Uterus (tissue), 4 donors: ENCODE data around the gene CHST2. TPM values are rescaled to one million over a fixed set of nuclear protein-coding genes. Genes with fewer than 3 reads are reported as not detected.

Experiments used
- DNase-seq, 2 donors: peaks; one replicate each; pipeline ENCODE4 v3.0.0-alpha.2; 2019 to 2020
- H3K27ac ChIP-seq, 2 donors: fragments of 200-600 bp; sonication (generic); 1 replicate in 1 of 2; 2 replicates in 1 of 2; pipeline ENCODE4 v1.5.1; 2016 to 2018
- H3K27me3 ChIP-seq, 2 donors: fragments of 200-600 bp; sonication (generic); one replicate each; pipeline ENCODE4 v1.5.1; 2018 to 2019; ENCODE audit warnings: control low read depth in 1 of 2
- H3K36me3 ChIP-seq, 2 donors: fragments of 200-600 bp; sonication (generic); one replicate each; pipeline ENCODE4 v1.5.1; 2019; ENCODE audit warnings: control low read depth in 1 of 2
- H3K4me1 ChIP-seq, 2 donors: fragments of 200-600 bp; sonication (generic); one replicate each; pipeline ENCODE4 v1.5.1; 2018 to 2019; ENCODE audit warnings: control low read depth in 1 of 2
- H3K4me3 ChIP-seq, 2 donors: fragments of 200-600 bp; sonication (generic); 1 replicate in 1 of 2; 2 replicates in 1 of 2; pipeline ENCODE4 v1.5.1; 2018 to 2019; ENCODE audit warnings: mild to moderate bottlenecking in 1 of 2
- H3K9me3 ChIP-seq, 2 donors: fragments of 200-600 bp; sonication (generic); one replicate each; pipeline ENCODE4 v1.5.1; 2019; ENCODE audit warnings: control low read depth in 1 of 2
- POLR2A ChIP-seq, 2 donors: fragments of 450-650 bp; IDR thresholded peaks; one replicate each; pipeline ENCODE4 v1.6.1; 2016; ENCODE audit warnings: antibody characterized with exemption in 2 of 2, mild to moderate bottlenecking in 1 of 2, moderate library complexity in 1 of 2
- intact Hi-C: fragments of 100-400 bp; cut with DNase I; formaldehyde crosslinking; loops from one replicate; pipeline ENCODE4 v1.15.1; 2023; ENCODE audit warnings: low total_unique reads
- total RNA-seq, 4 donors: library from RNA; depleted of rRNA in 3 of 4; stranded (reverse); fragments of >200 nt in 3 of 4; gene quantifications; one replicate each; pipeline versions ENCODE4 v1.1.0 to v1.2.4, GENCODE V29; 2014 to 2023
- TF ChIP-seq, protein P1 (sequence below), 4 experiments: fragments of 200-600 bp in 2 of 4; fragments of 450-650 bp in 2 of 4; sonication (generic) in 2 of 4; IDR thresholded peaks; one replicate each; pipeline ENCODE4 v1.5.1; 2016 to 2019; ENCODE audit warnings: antibody characterized with exemption in 4 of 4, mild to moderate bottlenecking in 2 of 4, moderate library complexity in 1 of 4
- donor health status: DM: yes; HTN: yes; CAD: no.

CHST2 gene
- total RNA-seq, 4 donors from 2014 or later, result 0.29 to 85.0 (median 4.1) TPM

DNA sequence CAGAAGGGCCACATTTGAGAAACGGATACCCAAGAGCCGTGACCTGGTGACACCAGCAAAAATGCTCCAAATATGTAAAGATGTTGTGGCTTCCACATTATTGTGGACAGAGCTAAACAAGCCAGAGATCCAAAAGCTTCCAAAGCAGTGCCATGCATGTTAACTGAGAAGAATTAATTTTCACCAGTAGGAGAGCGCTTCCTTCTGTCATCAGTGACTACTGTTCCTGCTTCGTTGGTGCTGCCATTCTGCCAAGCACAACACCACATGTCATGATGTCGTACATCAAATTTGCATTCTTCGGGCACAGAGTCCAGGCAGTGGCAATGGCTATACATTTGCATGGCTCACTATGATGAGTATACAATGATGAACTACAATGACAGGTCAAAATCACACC is 19.1 kb upstream of the CHST2 start:
- no peak for DNase-seq
- Histone ChIP-seq H3K4me1 (no peaks in the 10 kb centered on the region), H3K27ac (no peak overlapping the region), H3K4me3 (no peak overlapping the region), H3K27me3 (no peaks in the 10 kb centered on the region), H3K36me3 (no peaks in the 10 kb centered on the region), H3K9me3 (peaks cover 0 to 4% of the 10 kb centered on the region in 2 donors)
- no peak for TF ChIP-seq POLR2A (IDR thresholded peaks at IDR 0.05)
- TF ChIP-seq, protein P1, sequence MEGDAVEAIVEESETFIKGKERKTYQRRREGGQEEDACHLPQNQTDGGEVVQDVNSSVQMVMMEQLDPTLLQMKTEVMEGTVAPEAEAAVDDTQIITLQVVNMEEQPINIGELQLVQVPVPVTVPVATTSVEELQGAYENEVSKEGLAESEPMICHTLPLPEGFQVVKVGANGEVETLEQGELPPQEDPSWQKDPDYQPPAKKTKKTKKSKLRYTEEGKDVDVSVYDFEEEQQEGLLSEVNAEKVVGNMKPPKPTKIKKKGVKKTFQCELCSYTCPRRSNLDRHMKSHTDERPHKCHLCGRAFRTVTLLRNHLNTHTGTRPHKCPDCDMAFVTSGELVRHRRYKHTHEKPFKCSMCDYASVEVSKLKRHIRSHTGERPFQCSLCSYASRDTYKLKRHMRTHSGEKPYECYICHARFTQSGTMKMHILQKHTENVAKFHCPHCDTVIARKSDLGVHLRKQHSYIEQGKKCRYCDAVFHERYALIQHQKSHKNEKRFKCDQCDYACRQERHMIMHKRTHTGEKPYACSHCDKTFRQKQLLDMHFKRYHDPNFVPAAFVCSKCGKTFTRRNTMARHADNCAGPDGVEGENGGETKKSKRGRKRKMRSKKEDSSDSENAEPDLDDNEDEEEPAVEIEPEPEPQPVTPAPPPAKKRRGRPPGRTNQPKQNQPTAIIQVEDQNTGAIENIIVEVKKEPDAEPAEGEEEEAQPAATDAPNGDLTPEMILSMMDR (IDR thresholded peaks at IDR 0.05), result no peak
- intact Hi-C loops, result no loop called here

DNA sequence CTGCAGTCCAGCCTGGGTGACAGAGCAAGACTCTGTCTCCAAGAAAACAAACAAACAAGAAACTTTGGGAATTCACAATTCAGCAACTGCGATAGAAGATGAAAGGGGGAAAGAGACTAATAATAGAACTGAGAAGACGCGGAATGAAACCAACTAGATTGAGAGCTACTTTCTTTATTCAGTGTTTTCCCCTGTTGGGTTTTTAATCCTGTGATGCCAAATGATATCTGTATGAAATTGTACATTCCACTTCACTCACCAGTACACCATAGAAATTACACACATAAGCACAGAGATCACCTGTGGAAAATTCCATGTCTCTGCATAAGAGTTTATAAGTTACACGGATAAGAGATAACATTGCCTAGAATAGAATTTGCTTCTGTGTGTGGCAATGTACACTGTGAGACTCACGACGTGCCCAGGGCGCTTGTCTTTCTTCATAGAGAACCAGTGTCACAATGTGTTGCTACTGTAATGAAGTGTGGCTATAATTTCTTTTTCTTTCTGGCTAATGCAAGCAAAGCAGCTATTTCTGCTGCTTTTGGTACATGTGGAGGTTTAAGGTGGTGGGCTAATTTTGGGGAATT is 17.7 kb upstream of the CHST2 start:
- Histone ChIP-seq H3K27ac (no peak overlapping the region), H3K9me3 (peaks cover 0 to 13% of the 10 kb centered on the region in 2 donors), H3K27me3 (no peaks in the 10 kb centered on the region), H3K4me1 (no peaks in the 10 kb centered on the region), H3K36me3 (no peaks in the 10 kb centered on the region), H3K4me3 (no peak overlapping the region)
- intact Hi-C loops, result no loop called here
- no peak for TF ChIP-seq POLR2A (IDR thresholded peaks at IDR 0.05)
- TF ChIP-seq, protein P1 (IDR thresholded peaks at IDR 0.05), result no peak
- no peak for DNase-seq

DNA sequence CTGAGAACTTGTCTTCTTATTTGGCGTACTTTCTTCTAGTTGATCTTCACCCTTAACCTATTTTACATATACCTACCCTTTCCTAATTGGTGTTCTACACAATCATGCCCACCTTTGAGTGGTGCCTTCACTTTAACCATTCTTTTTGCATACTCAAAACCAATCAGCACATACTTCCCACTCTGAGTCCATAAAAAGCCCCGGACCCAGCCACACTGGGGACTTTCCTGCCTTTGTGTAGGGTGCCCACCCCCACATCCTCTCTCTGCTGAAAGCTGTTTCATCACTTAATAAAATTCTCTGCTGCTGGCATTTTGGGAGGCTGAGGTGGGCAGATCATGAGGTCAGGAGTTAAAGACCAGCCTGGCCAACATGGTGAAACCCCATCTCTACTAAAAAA is 15.9 kb upstream of the CHST2 start:
- Histone ChIP-seq H3K4me1 (no peaks in the 10 kb centered on the region), H3K27me3 (no peaks in the 10 kb centered on the region), H3K27ac (no peak overlapping the region), H3K36me3 (no peaks in the 10 kb centered on the region), H3K4me3 (no peak overlapping the region), H3K9me3 (peaks cover 0 to 13% of the 10 kb centered on the region in 2 donors)
- intact Hi-C loops, result no loop called here
- no peak for TF ChIP-seq POLR2A (IDR thresholded peaks at IDR 0.05)
- TF ChIP-seq, protein P1 (IDR thresholded peaks at IDR 0.05), result no peak
- DNase-seq, result no peak

DNA sequence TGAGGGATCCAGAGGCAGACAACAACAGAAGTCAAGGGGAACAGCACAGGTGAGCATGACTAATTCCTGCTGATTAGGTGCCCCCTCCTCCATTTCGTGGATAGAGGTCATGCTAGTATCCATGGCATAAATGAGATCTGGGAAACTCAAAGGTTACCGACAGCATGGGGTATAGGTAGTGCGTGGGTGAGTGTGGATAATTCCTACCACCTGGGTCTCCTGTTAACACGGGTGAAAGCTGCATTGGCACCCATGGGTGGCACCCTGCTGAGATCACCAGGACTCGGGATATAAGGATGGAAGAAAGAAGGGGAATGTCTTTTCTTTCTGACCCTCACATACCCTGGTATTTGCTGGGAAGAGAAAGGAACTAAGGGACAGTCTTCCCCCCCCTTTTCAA is 14.4 kb upstream of the CHST2 start:
- no peak overlapping the region for H3K4me3 ChIP-seq
- H3K4me1 ChIP-seq, result no peaks in the 10 kb centered on the region
- peaks cover 0 to 13% of the 10 kb centered on the region in 2 donors for H3K9me3 ChIP-seq
- H3K27me3 ChIP-seq, result no peaks in the 10 kb centered on the region
- no peak overlapping the region for H3K27ac ChIP-seq
- no peak for DNase-seq
- H3K36me3 ChIP-seq, result no peaks in the 10 kb centered on the region
- TF ChIP-seq POLR2A (IDR thresholded peaks at IDR 0.05), result no peak
- TF ChIP-seq, protein P1 (IDR thresholded peaks at IDR 0.05), result no peak
- intact Hi-C loops, result no loop called here

DNA sequence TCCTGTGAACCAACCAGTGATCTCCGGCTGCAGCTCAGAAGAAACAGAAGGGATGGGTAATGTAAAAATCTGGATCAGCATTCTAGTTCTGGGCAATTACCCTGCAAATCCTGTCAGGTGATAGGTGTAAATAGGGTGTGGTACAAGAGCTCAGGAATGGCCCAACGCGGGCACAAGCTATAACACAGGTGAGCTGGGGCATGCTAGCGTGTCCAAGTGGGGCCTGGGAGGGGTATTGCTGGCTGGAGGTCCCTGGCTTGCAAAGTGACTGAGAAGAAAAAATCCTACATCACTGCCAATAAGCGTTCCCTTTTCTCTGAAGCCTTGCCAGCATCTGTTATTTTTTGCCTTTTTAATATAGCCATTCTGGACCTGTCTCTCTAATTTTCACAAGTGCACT is 9.7 kb upstream of the CHST2 start:
- Histone ChIP-seq H3K36me3 (no peaks in the 10 kb centered on the region), H3K27me3 (no peaks in the 10 kb centered on the region), H3K4me1 (no peaks in the 10 kb centered on the region), H3K9me3 (peaks cover 0 to 13% of the 10 kb centered on the region in 2 donors), H3K27ac (no peak overlapping the region), H3K4me3 (no peak overlapping the region)
- intact Hi-C loops, result no loop called here
- TF ChIP-seq, protein P1 (IDR thresholded peaks at IDR 0.05), result no peak
- TF ChIP-seq POLR2A (IDR thresholded peaks at IDR 0.05), result no peak
- DNase-seq, result no peak
